PC-3 (cell line): ENCODE data around the gene F13A1.

Experiments used
- EZH2 ChIP-seq: fragments of 300-600 bp; sonication (generic); IDR thresholded peaks from one replicate; pipeline ENCODE4 v1.6.1; 2017; ENCODE audit warnings: antibody characterized with exemption, mild to moderate bottlenecking, low read length; ENCODE audit not compliant: unreplicated experiment
- EZH2phosphoT487 ChIP-seq: fragments of 300-600 bp; sonication (generic); IDR thresholded peaks from 2 replicates; pipeline ENCODE4 v1.6.1; 2018; ENCODE audit warnings: mild to moderate bottlenecking, antibody characterized with exemption, low read length, borderline replicate concordance
- TF ChIP-seq, protein P1 (sequence below): fragments of 300-600 bp; sonication (generic); conservative IDR thresholded peaks from 2 replicates; pipeline ENCODE4 v1.5.1; 2017; ENCODE audit warnings: antibody characterized with exemption, low read depth, mild to moderate bottlenecking, low read length

DNA sequence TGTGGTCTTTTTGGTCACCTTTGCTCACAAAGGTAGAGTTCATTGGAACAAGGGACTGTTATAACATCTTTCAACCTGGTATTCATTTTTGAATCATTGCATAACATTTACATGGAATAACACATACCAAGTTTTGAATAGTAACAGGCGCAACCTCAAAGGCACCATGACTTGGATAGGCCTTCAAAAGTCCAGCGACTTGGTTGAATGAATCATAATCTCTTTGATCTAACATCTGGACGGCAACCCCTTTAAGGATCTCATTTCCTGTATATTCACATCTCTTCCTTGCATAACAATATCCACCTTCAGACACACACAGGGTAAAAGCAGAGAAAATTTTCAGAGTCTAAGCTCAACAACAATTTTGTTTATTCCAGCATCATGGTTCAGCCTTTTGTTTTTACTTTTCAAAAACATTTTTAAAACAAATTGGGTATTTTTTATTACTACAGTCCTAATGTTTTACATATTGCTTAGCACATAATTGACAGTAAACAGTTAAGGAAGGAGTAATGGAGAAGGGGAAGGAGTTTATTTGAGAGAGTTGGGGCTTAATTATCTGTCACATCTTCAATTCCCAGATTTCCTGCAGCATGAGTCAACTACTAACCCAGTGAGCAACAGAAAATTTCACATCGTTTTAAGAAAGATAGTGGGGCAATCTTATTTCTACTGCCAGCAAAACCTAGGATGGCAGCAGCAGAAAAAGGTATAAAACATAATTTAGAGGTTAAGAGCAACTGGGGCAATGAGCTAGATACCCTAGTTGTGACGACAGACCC is 41.8 kb upstream of the F13A1 start:
- TF ChIP-seq EZH2phosphoT487 (no peak), EZH2 (no peak)
- TF ChIP-seq, protein P1, sequence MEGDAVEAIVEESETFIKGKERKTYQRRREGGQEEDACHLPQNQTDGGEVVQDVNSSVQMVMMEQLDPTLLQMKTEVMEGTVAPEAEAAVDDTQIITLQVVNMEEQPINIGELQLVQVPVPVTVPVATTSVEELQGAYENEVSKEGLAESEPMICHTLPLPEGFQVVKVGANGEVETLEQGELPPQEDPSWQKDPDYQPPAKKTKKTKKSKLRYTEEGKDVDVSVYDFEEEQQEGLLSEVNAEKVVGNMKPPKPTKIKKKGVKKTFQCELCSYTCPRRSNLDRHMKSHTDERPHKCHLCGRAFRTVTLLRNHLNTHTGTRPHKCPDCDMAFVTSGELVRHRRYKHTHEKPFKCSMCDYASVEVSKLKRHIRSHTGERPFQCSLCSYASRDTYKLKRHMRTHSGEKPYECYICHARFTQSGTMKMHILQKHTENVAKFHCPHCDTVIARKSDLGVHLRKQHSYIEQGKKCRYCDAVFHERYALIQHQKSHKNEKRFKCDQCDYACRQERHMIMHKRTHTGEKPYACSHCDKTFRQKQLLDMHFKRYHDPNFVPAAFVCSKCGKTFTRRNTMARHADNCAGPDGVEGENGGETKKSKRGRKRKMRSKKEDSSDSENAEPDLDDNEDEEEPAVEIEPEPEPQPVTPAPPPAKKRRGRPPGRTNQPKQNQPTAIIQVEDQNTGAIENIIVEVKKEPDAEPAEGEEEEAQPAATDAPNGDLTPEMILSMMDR: no peak
